HepG2 (cell line): Measurements from ENCODE around the gene ZMIZ1. TPM values are rescaled to one million over a fixed set of nuclear protein-coding genes. Genes with fewer than 3 reads are reported as not detected.

Source experiments
- ATAC-seq: fragments of 200-7000 bp; cut with Tn5 transposase; 3 replicates; pipeline ENCODE4 v1.9.1; 2020; ENCODE audit warnings: mild to moderate bottlenecking, moderate library complexity
- BruUV-seq: library from RNA; stranded (reverse); fragments of 400-500 nt; replicated peaks from 2 replicates; lab custom pipeline; 2021; lab: Mats Ljungman, UMichigan
- CTCF ChIA-PET: fragments of 300-600 bp; formaldehyde crosslinking; extraction: SDS; loops from one replicate; lab custom pipeline; 2021; ENCODE audit warnings: low total read pairs, inconsistent platforms, low intra/inter-chr PET ratio; lab: Yijun Ruan, JAX
- POLR2A ChIA-PET: fragments of 350-600 bp; sonication (Branson Sonifier 250); formaldehyde crosslinking; loops from one replicate; lab custom pipeline; 2020; ENCODE audit warnings: antibody characterized with exemption, inconsistent platforms; lab: Yijun Ruan, JAX
- DNase-seq: peaks from one replicate; pipeline ENCODE4 v3.0.0-alpha.2; 2015; ENCODE audit warnings: low spot score
- FAIRE-seq: peaks from 3 replicates; lab custom pipeline; 2011; peaks lifted over from hg19 to GRCh38; lab: Jason Lieb, UNC
- H2AFZ ChIP-seq: one replicate; pipeline ENCODE4 v1.6.1; 2011; ENCODE audit warnings: low read length, inconsistent platforms
- H3K27ac ChIP-seq: fragments of 300-600 bp; 3 replicates; pipeline ENCODE4 v1.8.0; 2011; ENCODE audit warnings: mixed run types, mild to moderate bottlenecking, mixed read lengths, low read length, inconsistent platforms; ENCODE audit not compliant: insufficient read depth; ENCODE audit errors: extremely low read length
- H3K27me3 ChIP-seq, 2 experiments: fragments of 200-600 bp in 1 of 2; 2 replicates in 1 of 2; 3 replicates in 1 of 2; pipeline versions ENCODE4 v1.6.0 to v1.8.0; 2011; ENCODE audit warnings: low read length in 2 of 2, mild to moderate bottlenecking in 2 of 2, moderate library complexity in 2 of 2, inconsistent platforms in 1 of 2; ENCODE audit not compliant: insufficient read depth in 2 of 2, control insufficient read depth in 1 of 2
- H3K36me3 ChIP-seq, 2 experiments: fragments of 200-600 bp in 1 of 2; replicated peaks in 1 of 2; 2 replicates in 1 of 2; 3 replicates in 1 of 2; pipeline versions ENCODE4 v1.5.1 to v1.8.0; 2011; ENCODE audit warnings: low read length in 2 of 2, inconsistent platforms in 1 of 2; ENCODE audit not compliant: insufficient read depth in 2 of 2, control insufficient read depth in 1 of 2
- H3K4me1 ChIP-seq: 2 replicates; pipeline ENCODE4 v1.5.1; 2012; ENCODE audit warnings: low read length, inconsistent platforms; ENCODE audit not compliant: insufficient read depth
- H3K4me2 ChIP-seq: 2 replicates; pipeline ENCODE4 v1.6.0; 2011; ENCODE audit warnings: low read depth, low read length, inconsistent platforms
- H3K4me3 ChIP-seq, 3 experiments: fragments of 200-600 bp in 1 of 3; sonication (generic), shearing (Covaris generic) in 1 of 3; replicated peaks in 1 of 3; 2 replicates each; pipeline ENCODE4 v1.5.1; 2011 to 2016; ENCODE audit warnings: low read length in 3 of 3, inconsistent platforms in 2 of 3, low read depth in 2 of 3, mild to moderate bottlenecking in 2 of 3, control low read depth in 1 of 3, mixed read lengths in 1 of 3; ENCODE audit not compliant: insufficient read depth in 1 of 3
- H3K79me2 ChIP-seq: one replicate; pipeline ENCODE4 v1.6.1; 2011; ENCODE audit warnings: low read length, inconsistent platforms; ENCODE audit not compliant: insufficient read depth
- H3K9ac ChIP-seq: 2 replicates; pipeline ENCODE4 v1.6.0; 2011; ENCODE audit warnings: mild to moderate bottlenecking, low read depth, low read length, inconsistent platforms; ENCODE audit not compliant: insufficient read depth
- H3K9me3 ChIP-seq: 2 replicates; pipeline ENCODE4 v1.5.1; 2012; ENCODE audit warnings: mild to moderate bottlenecking, low read length
- H4K20me1 ChIP-seq: 2 replicates; pipeline ENCODE4 v1.6.0; 2011; ENCODE audit warnings: inconsistent platforms, mild to moderate bottlenecking, low read length, moderate library complexity; ENCODE audit not compliant: insufficient read depth
- AKAP8 ChIP-seq: sonication (generic); formaldehyde crosslinking; IDR thresholded peaks from 2 replicates; pipeline ENCODE4 v1.5.1; 2020; ENCODE audit warnings: mild to moderate bottlenecking, missing genetic modification reagents
- NKX3-1 ChIP-seq: sonication (generic); formaldehyde crosslinking; IDR thresholded peaks from 2 replicates; pipeline ENCODE4 v1.5.0; 2020; ENCODE audit warnings: missing genetic modification reagents
- PAF1 ChIP-seq: IDR thresholded peaks from 2 replicates; pipeline ENCODE4 v1.6.1; 2016; ENCODE audit warnings: missing genetic modification reagents, missing compliant biosample characterization
- PCBP1 ChIP-seq: fragments of 200-400 bp; formaldehyde crosslinking; IDR thresholded peaks from 2 replicates; pipeline ENCODE4 v1.6.1; 2017; ENCODE audit warnings: mild to moderate bottlenecking, low read depth, low read length, borderline replicate concordance
- SMYD3 ChIP-seq: sonication (generic); formaldehyde crosslinking; IDR thresholded peaks from 2 replicates; pipeline ENCODE4 v1.8.1; 2023; ENCODE audit warnings: mild to moderate bottlenecking, missing genetic modification reagents
- TCF7L2 ChIP-seq: IDR thresholded peaks from 2 replicates; pipeline ENCODE4 v1.6.1; 2011; ENCODE audit warnings: mild to moderate bottlenecking, low read depth, low read length, moderate library complexity
- ZNF12 ChIP-seq: sonication (generic); formaldehyde crosslinking; IDR thresholded peaks from 2 replicates; pipeline ENCODE4 v1.5.0; 2020; ENCODE audit warnings: missing genetic modification reagents
- ZNF256 ChIP-seq: sonication (generic); formaldehyde crosslinking; conservative IDR thresholded peaks from 2 replicates; pipeline ENCODE4 v1.4.0; 2020; ENCODE audit warnings: missing genetic modification reagents
- WGBS: methylation state at CpG from one replicate; pipeline ENCODE4 v1.1.6; 2017; ENCODE audit warnings: low lambda C conversion rate; 5-methylcytosine and 5-hydroxymethylcytosine counted together
- in situ Hi-C: cut with HindIII; loops from 2 replicates; pipeline ENCODE4 v1.10.0; 2017; ENCODE audit warnings: low pct_unique_long_range_greater_than_20kb; ENCODE audit not compliant: extremely low pct_ligation_motif_present
- intact Hi-C: fragments of 100-400 bp; cut with micrococcal nuclease; formaldehyde crosslinking; loops from one replicate; pipeline ENCODE4 v1.10.0; 2022; ENCODE audit not compliant: unreplicated experiment
- polyA plus RNA-seq, 8 experiments: library from polyadenylated mRNA; depleted of rRNA in 3 of 8; stranded (reverse) in 7 of 8; unstranded in 1 of 8; fragments of >200 nt; fragmentation: Illumina TruSeq in 4 of 8; extraction: Trizol in 4 of 8; gene quantifications; 2 replicates each; pipeline versions ENCODE4 v1.2.1 to v1.2.3, GENCODE V29; 2011 to 2016; ENCODE audit warnings: low read depth in 4 of 8, missing spikeins in 1 of 8, mixed read lengths in 1 of 8; ENCODE audit not compliant: insufficient read depth in 1 of 8
- total RNA-seq, 5 experiments: library from RNA; depleted of rRNA; stranded (reverse); fragments of >200 nt; fragmentation: Illumina TruSeq; extraction: Trizol; gene quantifications; 2 replicates each; pipeline ENCODE4 v1.2.3, GENCODE V29; 2016; ENCODE audit warnings: low read depth in 1 of 5
- TF ChIP-seq, protein P1 (sequence below): sonication (generic); formaldehyde crosslinking; IDR thresholded peaks from 2 replicates; pipeline ENCODE4 v1.4.0; 2020; ENCODE audit warnings: mild to moderate bottlenecking, missing genetic modification reagents
- TF ChIP-seq, protein P2 (sequence below): sonication (generic); formaldehyde crosslinking; IDR thresholded peaks from 2 replicates; pipeline ENCODE4 v1.5.0; 2020; ENCODE audit warnings: missing genetic modification reagents, mild to moderate bottlenecking, borderline replicate concordance
- TF ChIP-seq, protein P3 (sequence below): IDR thresholded peaks from 2 replicates; pipeline ENCODE4 v1.4.0; 2020; ENCODE audit warnings: mild to moderate bottlenecking, missing genetic modification reagents

Gene ZMIZ1
- total and polyA plus RNA-seq, 2 of the 13 experiments (the other 11 are each of a cell fraction or from before 2014, with no cell fraction given) = 5.3 to 10.2 TPM

DNA sequence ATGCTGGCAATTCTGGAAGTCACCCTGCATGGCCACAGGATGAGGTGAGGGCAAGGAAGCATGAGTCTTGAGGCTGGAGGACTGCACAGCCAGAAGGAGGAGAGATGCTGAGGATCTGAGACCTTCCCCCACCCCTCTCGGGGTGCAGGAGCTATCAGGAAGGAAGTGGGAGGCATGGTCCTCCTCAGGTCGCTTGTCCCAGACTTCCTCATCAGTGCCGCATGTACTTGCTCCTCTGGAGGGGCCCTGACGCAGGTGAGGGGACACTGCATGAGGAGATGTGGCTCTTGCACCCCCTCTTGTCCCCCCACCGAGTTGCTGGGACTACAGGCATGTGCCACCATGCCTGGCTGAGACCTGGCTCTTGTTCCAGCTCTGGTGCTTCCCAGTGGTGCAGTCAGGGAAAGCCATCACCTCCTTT is 5.7 kb upstream of the ZMIZ1 start (continued):
- TF ChIP-seq, protein P1, sequence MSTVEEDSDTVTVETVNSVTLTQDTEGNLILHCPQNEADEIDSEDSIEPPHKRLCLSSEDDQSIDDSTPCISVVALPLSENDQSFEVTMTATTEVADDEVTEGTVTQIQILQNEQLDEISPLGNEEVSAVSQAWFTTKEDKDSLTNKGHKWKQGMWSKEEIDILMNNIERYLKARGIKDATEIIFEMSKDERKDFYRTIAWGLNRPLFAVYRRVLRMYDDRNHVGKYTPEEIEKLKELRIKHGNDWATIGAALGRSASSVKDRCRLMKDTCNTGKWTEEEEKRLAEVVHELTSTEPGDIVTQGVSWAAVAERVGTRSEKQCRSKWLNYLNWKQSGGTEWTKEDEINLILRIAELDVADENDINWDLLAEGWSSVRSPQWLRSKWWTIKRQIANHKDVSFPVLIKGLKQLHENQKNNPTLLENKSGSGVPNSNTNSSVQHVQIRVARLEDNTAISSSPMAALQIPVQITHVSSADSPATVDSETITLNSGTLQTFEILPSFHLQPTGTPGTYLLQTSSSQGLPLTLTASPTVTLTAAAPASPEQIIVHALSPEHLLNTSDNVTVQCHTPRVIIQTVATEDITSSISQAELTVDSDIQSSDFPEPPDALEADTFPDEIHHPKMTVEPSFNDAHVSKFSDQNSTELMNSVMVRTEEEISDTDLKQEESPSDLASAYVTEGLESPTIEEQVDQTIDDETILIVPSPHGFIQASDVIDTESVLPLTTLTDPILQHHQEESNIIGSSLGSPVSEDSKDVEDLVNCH (CRISPR knock-in tag) = no peak
- TF ChIP-seq NKX3-1 (no peak), TCF7L2 (no peak)
- TF ChIP-seq, protein P2, sequence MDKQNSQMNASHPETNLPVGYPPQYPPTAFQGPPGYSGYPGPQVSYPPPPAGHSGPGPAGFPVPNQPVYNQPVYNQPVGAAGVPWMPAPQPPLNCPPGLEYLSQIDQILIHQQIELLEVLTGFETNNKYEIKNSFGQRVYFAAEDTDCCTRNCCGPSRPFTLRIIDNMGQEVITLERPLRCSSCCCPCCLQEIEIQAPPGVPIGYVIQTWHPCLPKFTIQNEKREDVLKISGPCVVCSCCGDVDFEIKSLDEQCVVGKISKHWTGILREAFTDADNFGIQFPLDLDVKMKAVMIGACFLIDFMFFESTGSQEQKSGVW (CRISPR knock-in tag) = no peak

- intact Hi-C loops = no loop called here
- Histone ChIP-seq H3K9ac (no peak overlapping the region), H2AFZ (no peak overlapping the region), H3K27ac (no peak overlapping the region), H4K20me1 (no peaks in the 10 kb centered on the region), H3K79me2 (no peaks in the 10 kb centered on the region), H3K27me3 (no peaks in the 10 kb centered on the region; a peak in 1 of 5 replicates), H3K9me3 (no peaks in the 10 kb centered on the region), H3K4me2 (no peak overlapping the region), H3K4me1 (peaks cover 80% of the 10 kb centered on the region), H3K4me3 (no peak overlapping the region), H3K36me3 (no peaks in the 10 kb centered on the region)
- DNase-seq = no peak
- no peak for FAIRE-seq
- in situ Hi-C loops = no loop called here
- no TSS peak for BruUV-seq
- 86% methylated on average over 7 of the region's 8 CpGs for WGBS
- CTCF ChIA-PET = no interaction called here
- ATAC-seq = no peak
- POLR2A ChIA-PET = interaction anchor here (6.9 kb wide), 1 partner anchor 91 kb away, joined by 54 read pairs; no protein-coding TSS in a partner anchor
- TF ChIP-seq AKAP8 = no peak
- no peak for TF ChIP-seq SMYD3 (CRISPR knock-in tag)
- TF ChIP-seq ZNF256 (CRISPR knock-in tag) = no peak
- TF ChIP-seq ZNF12 (CRISPR knock-in tag) = no peak
- TF ChIP-seq, protein P3, sequence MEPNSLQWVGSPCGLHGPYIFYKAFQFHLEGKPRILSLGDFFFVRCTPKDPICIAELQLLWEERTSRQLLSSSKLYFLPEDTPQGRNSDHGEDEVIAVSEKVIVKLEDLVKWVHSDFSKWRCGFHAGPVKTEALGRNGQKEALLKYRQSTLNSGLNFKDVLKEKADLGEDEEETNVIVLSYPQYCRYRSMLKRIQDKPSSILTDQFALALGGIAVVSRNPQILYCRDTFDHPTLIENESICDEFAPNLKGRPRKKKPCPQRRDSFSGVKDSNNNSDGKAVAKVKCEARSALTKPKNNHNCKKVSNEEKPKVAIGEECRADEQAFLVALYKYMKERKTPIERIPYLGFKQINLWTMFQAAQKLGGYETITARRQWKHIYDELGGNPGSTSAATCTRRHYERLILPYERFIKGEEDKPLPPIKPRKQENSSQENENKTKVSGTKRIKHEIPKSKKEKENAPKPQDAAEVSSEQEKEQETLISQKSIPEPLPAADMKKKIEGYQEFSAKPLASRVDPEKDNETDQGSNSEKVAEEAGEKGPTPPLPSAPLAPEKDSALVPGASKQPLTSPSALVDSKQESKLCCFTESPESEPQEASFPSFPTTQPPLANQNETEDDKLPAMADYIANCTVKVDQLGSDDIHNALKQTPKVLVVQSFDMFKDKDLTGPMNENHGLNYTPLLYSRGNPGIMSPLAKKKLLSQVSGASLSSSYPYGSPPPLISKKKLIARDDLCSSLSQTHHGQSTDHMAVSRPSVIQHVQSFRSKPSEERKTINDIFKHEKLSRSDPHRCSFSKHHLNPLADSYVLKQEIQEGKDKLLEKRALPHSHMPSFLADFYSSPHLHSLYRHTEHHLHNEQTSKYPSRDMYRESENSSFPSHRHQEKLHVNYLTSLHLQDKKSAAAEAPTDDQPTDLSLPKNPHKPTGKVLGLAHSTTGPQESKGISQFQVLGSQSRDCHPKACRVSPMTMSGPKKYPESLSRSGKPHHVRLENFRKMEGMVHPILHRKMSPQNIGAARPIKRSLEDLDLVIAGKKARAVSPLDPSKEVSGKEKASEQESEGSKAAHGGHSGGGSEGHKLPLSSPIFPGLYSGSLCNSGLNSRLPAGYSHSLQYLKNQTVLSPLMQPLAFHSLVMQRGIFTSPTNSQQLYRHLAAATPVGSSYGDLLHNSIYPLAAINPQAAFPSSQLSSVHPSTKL (CRISPR knock-in tag) = no peak
- TF ChIP-seq PAF1 (CRISPR knock-in tag) = no peak
- TF ChIP-seq PCBP1 = no peak
Measured at GRCh38 chr10:79063661-79064492, 4.9 kb upstream of the ZMIZ1 start.
